ENCODE results near the gene ANKRD40.
A peak's percentile ranks its signal among the peaks of the same experiment; 100 is the strongest.
"Not testable (repeated sequence)": the region's sequence is repeated elsewhere in the genome, so short reads cannot be mapped to it uniquely, and the experiment has no call there.

The ANKRD40 gene, protein sequence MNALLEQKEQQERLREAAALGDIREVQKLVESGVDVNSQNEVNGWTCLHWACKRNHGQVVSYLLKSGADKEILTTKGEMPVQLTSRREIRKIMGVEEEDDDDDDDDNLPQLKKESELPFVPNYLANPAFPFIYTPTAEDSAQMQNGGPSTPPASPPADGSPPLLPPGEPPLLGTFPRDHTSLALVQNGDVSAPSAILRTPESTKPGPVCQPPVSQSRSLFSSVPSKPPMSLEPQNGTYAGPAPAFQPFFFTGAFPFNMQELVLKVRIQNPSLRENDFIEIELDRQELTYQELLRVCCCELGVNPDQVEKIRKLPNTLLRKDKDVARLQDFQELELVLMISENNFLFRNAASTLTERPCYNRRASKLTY

DNA sequence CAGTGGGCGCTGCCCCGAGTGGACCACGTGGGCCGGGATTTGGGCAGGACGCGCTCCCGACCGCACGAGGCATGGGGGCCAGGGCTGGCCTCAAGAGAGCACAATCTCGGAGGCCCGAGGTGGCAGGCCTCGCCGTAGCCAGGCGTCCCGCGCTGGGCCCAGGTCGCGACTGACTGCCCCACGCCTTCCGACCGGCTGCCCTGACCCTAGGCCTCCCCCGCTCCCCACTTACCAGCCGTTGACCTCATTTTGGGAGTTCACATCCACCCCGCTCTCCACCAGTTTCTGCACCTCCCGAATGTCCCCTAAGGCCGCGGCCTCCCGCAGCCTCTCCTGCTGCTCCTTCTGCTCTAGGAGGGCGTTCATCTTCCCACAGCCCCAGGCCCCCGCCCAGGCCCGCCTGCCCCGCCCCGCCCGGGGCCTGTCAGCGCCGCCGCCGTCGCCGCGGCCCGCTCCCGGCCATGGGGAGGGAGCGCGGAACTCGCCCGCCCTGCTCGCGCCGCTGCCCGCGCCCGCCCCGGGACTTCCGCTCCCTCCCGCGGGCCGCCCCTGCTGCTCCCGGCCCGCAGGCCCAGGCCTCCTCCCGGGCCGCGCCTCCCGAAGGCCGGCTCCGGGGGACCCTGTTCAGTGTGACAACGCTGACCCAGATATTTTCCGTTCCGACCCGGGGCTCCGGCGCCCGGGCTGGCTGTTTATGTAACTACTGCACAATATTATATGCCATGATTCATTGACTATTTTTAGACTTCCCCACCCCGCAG is at the start of gene ANKRD40:
Gene ANKRD40 (minus strand): TSS at position 626 of the 761 bp plus-strand sequence. CDS start 260 bp downstream, at position 366.
- DNase-seq: peak; percentile 94

DNA sequence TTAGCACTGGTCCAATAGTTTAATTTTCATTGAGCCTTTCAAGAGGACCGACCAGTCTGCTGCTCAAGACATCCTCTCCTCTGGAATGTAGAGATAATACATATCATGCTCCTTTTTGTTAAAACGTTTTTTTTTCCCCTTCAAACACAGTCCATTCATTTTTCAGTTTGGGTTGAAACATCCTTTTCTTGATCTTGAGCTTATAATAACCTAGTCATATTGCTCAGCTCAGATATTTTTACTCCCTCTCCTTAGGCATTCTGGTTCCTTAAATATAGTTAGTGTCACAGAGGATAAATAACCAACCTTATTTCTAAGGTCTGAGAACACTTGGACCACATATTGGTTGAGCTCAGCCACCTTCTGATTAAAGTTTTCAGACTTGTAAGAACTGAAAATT is 46.8 kb upstream of the ANKRD40 start:
- no peak for DNase-seq

DNA sequence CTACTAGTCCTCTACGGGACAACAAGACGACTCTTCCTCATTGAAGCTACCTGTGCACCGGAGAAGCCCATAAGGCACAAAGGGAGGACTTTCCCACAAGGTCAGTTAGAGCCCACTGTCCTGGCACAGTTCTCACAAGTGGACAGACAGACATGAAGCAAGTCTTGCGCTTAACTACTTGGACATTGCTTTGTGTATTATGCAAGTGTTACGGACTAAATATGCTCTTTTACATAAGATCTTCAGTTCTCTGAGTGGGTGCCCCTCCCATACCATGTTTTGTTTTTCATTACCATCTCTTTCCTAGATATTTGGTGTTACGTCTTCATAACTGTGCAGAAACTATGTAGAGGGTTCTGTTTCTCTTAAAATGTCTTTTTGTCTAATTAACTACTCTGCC is 41.5 kb upstream of the ANKRD40 start:
- no peak for DNase-seq

DNA sequence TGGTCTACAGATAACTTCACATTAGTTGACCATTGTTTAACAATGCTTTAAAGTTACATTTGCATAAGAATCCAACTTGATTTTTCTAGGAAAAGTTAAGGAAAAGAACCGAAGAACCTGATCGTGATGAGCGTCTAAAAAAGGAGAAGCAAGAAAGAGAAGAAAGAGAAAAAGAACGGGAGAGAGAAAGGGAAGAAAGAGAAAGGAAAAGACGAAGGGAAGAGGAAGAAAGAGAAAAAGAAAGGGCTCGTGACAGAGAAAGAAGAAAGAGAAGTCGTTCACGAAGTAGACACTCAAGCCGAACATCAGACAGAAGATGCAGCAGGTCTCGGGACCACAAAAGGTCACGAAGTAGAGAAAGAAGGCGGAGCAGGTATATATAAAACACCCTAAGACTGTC is 37.9 kb upstream of the ANKRD40 start:
- no peak for DNase-seq

DNA sequence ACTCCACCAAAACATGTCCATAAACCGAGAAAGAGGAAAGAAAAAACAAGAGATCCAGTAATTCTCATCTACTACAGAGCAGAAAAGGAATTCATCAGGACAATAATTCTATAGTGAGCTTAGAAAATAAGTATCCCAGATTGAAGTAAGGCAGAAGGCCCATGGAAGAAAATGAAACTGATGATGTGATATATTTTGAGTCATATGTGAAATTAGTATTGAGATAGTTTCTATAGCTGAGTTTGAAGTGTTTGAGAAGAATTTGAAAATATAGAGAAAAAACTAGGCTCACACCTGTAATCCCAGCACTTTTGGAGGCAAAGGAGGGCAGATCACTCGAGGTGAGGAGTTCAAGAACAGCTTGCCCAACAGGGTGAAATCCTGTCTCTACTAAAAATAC is 31.4 kb upstream of the ANKRD40 start:
- DNase-seq: no peak

DNA sequence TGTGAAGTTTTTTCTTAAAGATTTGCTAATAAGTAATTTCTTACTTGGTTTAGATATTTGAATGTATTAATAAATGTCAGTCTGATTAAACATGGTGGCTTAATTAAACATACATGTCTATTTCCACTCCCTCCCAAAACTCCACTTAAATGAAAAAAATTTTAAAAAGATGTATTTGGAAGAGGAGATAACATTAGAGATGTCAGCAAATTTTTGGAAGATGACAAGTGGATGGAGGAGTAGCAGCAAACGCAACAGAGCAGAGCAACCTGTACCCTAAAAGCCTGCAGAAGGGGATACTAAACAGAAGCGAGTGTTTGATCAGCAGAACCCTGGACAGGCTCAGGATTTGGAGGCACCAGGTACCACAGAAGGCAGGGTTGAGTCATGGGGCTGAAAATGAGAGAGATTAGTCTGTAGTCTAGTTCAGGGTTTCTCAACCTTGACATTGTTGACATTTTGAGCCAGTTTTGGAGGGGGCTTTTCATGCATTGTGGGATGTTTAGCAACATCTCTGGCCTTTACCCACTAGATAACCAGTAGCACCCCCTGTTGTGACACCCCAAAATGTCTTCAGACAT is 29.5 kb upstream of the ANKRD40 start:
- DNase-seq: peak; percentile 32

DNA sequence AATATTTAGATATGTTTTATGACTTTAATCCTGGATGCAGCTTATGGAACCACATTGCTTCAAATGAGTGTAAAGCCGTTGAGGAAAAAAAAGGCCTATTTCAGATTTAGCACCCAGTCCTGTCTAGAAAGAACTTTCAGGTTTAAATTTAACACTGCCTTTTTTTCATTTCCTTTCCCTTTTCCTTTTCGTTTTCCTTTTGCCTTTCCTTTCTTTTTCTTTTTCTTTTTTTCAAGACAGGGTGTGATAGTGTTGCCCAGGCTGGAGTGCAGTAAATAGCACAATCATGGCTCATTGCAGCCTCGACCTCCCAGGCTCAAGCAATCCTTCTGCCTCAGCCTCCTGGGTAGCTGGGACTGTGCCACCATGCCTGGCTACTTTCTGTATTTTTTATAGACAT is 27.6 kb upstream of the ANKRD40 start:
- no peak for DNase-seq

DNA sequence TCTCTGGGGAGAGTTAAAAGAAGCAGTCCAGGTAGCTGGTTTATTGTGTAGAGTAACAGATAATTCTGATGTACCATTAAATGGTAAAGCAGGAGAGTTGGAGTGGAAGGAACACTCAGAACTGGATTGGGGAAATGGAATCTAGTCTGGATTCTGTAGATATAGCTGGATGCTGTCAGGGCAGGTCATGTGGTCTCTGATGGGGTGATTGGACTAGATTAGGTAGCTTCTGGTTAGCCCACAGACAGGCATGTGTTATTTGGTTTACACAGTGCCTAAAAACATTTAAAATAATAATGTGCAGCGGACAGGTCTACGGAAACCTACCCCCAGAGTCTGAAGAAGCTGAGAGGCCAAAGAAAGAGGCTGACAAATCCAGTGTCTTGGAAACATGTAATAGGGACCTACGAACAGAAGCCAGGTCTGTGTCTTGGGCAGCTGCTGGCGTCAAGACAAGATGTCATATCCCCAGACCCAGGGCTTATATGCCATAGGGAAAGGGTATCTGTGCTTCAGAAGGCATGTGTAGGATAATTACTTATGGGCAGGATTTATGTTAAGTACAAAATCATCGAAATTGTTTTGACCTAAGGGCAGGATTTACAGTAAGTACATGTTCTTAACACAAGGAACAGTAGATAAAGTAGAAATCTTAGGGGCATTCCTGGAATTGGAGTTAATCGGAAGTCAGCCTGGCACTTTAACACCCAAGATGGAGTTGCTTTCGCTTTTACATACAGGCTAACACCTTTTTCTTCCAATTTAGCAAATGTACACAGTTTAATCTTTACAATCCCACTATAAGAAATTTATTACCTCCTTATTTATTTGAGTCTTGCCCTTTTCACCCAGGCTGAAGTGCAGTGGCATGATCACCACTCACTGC is 24.1 kb upstream of the ANKRD40 start:
- no peak for DNase-seq

DNA sequence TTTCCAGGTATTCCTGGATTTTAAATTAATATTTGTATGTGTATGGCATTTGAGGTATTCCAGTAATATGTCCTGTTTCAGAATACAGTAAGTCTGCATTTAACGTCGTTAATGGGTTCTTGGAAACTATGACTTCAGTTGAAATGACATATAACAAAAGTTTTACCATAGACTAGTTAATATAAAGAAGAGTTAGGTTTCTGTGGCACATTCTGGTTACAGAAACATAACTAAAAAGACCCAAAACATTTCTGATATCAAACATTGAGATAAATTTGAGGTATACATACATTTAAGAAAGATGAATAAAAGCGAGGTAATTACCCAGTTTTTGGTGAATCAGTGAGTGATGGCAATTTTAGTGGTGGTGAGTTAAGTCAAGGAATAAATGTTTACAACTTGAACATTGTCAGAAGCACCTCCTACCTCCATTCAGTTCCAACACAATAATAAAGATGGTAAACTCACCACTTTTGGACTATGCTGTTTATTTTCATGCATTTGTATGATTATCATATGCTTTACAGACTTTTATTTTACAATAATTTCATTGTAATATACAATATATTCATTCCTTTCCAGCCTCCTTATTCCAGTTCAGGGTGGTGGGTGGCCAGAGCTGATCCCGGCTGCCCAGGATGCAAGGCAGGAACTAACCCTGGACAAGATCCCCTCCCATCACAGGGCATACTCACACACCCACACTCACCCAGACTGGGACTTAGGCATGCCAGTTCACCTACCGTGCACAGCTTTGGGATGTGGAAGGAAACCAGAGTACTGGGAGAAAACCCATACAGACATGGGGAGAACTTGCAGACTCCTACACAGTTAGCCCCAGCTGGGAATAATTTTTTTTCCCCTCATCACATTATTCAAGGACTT is 21.4 kb upstream of the ANKRD40 start:
- no peak for DNase-seq

DNA sequence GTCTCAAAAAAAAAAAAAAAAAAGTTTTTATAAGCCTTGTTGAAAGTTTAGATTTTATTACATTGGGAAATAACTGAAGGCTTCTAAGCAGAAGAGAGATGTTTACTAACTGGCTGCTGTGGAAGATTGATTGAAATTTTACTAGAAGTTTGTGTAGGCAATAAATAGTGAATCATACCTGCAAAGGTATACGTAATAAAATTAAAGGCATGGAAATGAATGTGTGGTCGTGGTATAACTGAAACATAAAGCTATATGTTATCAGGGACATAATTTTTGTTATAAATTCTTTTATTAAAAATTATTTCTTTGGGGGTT is 20.4 kb upstream of the ANKRD40 start:
- DNase-seq: no peak

DNA sequence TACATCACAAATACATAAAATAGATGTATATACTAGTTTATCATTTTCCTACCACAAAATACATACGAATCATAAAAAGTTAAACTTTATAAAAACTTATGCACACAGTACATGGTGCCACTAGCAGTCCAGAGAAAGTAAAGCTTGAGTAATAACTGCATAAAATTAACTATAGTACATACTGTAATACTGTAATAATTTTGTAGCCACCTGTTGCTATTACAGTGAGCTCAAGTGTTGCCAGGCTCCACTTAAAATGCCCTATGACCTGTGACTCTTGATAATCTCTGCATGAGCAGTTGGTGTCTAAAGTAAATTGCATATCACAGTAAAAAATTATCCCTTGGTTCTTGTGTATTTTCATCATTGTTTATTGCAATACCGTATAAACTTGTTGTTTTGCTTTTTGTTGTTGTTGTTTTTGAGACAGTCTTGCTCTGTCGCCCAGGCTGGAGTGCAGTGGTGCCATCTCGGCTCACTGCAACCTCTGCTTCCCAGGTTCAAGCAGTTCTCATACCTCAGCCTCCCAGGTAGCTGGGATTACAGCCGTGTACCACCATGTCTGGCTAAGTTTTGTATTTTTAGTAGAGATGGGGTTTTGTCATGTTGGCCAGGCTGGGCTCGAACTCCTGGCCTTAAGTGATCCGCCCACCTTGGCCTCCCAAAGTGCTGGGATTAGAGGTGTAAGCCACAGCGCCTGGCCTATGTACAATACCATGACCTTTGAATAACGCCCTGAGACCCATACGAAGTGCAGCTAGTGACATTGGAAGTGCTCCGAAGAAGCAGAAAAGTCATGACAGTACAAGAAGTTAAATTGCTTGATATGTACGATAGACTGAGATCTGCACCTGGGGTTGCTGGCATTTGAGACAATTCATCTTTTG is 18.3 kb upstream of the ANKRD40 start:
- DNase-seq: no peak

DNA sequence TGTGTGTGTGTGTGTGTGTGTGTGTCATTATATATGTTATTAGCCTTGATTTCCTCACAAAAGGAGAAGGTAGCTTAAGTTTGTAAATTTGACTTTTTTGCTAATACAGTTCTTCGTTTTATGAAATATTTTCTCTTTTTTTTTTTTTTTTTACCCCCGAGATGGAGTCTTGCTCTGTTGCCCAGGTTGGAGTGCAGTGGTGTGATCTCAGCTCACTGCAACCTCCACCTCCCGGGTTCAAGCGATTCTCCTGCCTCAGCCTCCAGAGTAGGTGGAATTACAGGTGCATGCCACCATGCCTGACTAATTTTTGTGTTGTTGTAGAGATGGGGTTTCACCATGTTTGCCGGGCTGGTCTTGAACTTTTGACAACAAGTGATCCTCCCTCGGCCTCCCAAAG is 16.9 kb upstream of the ANKRD40 start:
- DNase-seq: not testable (repeated sequence)

DNA sequence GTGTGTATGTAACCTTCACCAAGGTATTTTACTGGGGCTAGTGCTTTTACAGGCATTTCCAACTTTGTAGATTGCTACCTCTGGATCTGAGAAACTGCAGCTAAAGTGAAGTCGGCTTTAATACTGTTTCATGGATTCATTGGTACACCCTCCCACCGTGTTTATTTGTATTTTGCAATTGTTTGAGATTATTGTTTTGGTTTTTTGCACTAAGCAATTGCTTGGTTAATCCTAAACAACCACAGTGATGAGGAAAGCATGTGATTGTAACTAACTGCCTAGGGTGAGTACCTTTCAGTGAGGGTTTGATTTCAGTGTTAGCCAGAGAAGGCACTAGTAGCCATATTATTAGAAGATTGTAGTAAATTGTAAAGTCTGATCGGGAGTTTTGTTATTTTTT is 15.0 kb upstream of the ANKRD40 start:
- no peak for DNase-seq

DNA sequence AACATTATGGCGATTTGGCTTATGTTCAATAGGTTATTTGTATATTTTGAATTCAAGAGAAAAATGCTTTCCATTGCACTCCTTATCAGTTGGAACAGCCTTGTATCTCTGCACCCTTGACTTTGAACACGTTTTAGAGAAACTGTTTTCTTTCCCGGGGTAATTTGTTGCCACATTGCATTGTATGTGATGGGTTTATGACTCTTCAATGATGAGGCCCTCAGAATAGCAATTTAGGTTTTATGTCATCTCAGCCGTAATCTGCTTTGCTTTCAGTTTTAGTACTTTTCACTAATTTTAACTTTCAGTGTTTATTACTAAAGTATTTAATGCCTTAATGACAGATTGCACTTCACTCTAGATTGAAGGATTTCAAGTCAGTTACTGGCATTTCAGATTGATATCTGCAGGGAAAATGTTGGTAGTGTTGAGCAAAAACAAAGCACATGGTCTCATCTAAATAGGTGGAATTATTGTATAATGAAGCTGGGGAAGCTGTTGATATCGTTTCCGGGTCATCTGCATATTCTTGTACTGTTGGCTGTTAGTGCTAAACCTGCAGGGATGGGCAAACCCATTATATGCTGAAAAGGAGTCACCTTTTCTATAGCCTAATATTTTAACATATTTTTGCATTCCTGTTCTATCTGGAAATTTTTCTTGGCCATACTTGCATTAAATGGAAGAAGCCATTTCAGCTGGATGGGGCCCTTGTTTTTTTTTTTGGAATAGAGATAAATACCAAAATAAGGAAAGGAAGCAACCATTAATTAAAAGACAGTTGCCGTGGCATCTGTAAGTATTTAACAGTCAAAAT is 13.7 kb upstream of the ANKRD40 start:
- no peak for DNase-seq

DNA sequence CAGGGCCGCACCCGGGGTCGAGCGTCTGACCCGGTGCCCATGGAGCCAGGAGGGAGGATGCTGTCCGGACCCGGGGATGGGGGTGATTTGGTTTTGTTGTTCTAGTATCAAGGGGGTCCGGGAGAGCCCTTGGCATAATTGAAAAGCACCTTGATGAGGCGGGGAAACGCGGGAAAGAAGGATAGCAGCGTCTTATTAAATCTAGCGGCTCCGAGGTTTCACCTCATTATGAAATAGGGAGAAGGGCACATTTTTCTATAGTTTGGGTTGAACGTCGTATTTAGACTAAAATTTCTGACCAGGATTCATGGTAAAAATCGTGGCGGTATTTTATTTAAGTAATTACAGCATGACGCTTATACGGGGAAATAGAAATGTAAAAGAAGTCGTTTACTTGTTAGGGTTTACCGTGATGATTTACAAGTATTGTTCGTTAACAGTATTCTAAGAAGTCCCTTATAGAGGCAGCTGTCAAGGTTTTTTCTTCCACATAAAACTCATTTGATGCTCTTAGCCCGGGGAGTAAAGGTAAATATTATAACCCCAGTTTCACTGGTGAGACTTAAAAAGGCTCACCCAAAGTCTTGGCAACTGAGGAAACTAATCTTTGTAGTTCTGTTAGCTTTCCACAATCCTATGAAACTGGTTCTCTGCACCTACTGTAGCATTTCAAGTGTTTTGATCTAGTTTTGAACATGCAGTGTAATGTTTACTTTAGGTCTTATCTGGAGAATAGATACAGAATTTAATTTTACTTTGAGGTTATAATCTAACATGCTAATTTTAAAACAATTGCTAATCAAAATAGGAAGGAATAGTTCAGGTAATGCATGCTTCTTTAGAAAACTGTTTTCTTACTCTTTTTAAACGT is 12.4 kb upstream of the ANKRD40 start:
- no peak for DNase-seq

DNA sequence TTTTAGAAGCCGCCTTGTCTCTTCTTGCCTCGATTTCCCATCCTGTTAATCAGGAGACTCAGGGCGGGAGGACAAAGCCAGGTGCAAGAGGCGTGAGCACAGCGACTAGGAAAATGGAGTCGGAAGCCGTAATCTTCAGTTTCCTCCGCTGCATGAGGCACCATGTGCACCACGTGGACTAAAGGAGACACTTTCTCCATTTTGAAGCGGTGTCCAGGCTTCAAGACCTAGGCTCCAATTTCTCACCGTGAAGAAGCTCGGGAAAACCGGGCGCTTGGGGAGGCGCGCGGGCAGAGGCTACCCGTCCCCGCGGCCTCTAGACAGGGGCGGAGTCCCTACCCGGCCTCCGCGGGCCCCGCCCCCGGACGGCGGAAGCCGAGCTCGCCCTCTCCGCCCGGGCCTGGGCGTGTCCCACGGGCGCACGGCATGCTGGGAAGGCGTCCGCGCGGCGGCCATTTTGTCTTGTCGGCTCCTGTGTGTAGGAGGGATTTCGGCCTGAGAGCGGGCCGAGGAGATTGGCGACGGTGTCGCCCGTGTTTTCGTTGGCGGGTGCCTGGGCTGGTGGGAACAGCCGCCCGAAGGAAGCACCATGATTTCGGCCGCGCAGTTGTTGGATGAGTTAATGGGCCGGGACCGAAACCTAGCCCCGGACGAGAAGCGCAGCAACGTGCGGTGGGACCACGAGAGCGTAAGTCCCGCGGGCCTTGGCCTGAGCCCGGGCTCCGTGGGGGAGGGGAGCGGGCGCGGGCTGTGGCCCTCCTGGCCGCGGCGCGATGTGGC is 11.6 kb upstream of the ANKRD40 start, which contains the start of gene LUC7L3:
Gene LUC7L3 (plus strand): TSS at position 460 of the 780 bp plus-strand sequence. CDS start 130 bp downstream, at position 590.
- DNase-seq: peak; percentile 96

DNA sequence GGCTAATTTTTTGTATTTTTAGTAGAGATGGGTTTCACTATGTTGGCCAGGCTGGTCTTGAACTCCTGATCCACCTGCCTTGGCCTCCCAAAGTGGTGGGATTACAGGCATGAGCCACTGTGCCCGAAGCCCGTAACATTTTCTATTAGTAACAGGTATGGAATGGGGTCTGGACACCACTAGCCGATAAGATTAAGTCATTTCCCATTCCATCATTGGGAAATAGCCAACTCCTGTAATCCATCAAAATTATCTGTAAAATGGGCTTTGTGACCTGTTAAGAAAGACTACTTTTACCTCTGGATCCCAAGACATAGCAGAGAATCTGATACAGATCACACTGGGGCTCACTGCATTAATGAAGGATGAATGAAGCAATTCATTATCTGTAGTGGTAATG is 7.8 kb upstream of the ANKRD40 start:
- no peak for DNase-seq

DNA sequence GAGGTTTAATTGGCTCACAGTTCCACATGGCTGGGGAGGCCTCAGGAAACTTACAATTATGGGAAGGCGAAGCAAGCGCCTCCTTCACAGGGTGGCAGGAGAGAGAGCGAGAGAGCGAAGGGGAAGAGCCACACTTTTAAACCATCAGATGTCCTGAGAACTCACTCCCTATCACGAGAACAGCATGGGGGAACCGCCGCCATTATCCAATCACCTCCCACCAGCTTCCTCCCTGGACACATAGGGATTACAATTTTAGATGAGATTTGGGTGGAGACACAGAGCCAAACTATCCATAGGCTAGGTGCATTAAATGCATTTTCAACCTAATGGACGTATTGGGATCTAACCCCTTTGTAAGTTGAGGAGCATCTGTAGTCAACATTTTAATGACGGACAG is 4.9 kb upstream of the ANKRD40 start:
- no peak for DNase-seq

Data from activated CD4-positive, alpha-beta T cell treated with anti-CD3 and anti-CD28 coated beads for 48 hours (primary cell).